Immature natural killer cell (primary cell): ENCODE results near the gene CASKIN1. TPM values are rescaled to one million over a fixed set of nuclear protein-coding genes. Genes with fewer than 3 reads are reported as not detected.
"Not testable (repeated sequence)": the region's sequence is repeated elsewhere in the genome, so short reads cannot be mapped to it uniquely, and the experiment has no call there.

Experiments used
- DNase-seq, 3 donors: peaks; one replicate each; pipeline ENCODE4 v3.0.0; 2022; ENCODE audit warnings: mixed read lengths in 1 of 3
- H3K27ac Mint-ChIP-seq, 6 donors: one replicate each; pipeline ENCODE4 v1.8.0; 2020; ENCODE audit warnings: mixed read lengths in 6 of 6, mild to moderate bottlenecking in 5 of 6, inconsistent platforms in 4 of 6, moderate library complexity in 3 of 6
- H3K27me3 Mint-ChIP-seq, 3 donors: one replicate each; pipeline ENCODE4 v1.8.0; 2020 to 2021; ENCODE audit warnings: low read depth in 3 of 3, mild to moderate bottlenecking in 3 of 3, mixed read lengths in 3 of 3, moderate library complexity in 3 of 3, inconsistent platforms in 1 of 3
- H3K36me3 Mint-ChIP-seq, 3 donors: one replicate each; pipeline ENCODE4 v1.8.0; 2020; ENCODE audit warnings: mixed read lengths in 3 of 3, inconsistent platforms in 2 of 3, mild to moderate bottlenecking in 2 of 3
- H3K4me1 Mint-ChIP-seq, 2 donors: one replicate each; pipeline ENCODE4 v1.8.0; 2020; ENCODE audit warnings: inconsistent platforms in 2 of 2, mild to moderate bottlenecking in 2 of 2, mixed read lengths in 2 of 2, moderate library complexity in 1 of 2
- H3K4me3 Mint-ChIP-seq, 5 donors: one replicate each; pipeline ENCODE4 v1.8.0; 2020; ENCODE audit warnings: mild to moderate bottlenecking in 5 of 5, mixed read lengths in 5 of 5, inconsistent platforms in 3 of 5, moderate library complexity in 3 of 5
- H3K9me3 Mint-ChIP-seq, 6 donors: one replicate each; pipeline ENCODE4 v1.8.0; 2020; ENCODE audit warnings: mild to moderate bottlenecking in 6 of 6, mixed read lengths in 6 of 6, inconsistent platforms in 4 of 6, moderate library complexity in 3 of 6
- polyA plus RNA-seq, 3 donors: library from polyadenylated mRNA; unstranded; fragments of 300-500 nt; fragmentation: Illumina TruSeq; gene quantifications; one replicate each; pipeline ENCODE4 v1.2.3, GENCODE V29; 2021

CASKIN1 gene, protein sequence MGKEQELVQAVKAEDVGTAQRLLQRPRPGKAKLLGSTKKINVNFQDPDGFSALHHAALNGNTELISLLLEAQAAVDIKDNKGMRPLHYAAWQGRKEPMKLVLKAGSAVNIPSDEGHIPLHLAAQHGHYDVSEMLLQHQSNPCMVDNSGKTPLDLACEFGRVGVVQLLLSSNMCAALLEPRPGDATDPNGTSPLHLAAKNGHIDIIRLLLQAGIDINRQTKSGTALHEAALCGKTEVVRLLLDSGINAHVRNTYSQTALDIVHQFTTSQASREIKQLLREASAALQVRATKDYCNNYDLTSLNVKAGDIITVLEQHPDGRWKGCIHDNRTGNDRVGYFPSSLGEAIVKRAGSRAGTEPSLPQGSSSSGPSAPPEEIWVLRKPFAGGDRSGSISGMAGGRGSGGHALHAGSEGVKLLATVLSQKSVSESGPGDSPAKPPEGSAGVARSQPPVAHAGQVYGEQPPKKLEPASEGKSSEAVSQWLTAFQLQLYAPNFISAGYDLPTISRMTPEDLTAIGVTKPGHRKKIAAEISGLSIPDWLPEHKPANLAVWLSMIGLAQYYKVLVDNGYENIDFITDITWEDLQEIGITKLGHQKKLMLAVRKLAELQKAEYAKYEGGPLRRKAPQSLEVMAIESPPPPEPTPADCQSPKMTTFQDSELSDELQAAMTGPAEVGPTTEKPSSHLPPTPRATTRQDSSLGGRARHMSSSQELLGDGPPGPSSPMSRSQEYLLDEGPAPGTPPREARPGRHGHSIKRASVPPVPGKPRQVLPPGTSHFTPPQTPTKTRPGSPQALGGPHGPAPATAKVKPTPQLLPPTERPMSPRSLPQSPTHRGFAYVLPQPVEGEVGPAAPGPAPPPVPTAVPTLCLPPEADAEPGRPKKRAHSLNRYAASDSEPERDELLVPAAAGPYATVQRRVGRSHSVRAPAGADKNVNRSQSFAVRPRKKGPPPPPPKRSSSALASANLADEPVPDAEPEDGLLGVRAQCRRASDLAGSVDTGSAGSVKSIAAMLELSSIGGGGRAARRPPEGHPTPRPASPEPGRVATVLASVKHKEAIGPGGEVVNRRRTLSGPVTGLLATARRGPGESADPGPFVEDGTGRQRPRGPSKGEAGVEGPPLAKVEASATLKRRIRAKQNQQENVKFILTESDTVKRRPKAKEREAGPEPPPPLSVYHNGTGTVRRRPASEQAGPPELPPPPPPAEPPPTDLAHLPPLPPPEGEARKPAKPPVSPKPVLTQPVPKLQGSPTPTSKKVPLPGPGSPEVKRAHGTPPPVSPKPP (N-terminal part only)
- not detected for polyA plus RNA-seq

DNA sequence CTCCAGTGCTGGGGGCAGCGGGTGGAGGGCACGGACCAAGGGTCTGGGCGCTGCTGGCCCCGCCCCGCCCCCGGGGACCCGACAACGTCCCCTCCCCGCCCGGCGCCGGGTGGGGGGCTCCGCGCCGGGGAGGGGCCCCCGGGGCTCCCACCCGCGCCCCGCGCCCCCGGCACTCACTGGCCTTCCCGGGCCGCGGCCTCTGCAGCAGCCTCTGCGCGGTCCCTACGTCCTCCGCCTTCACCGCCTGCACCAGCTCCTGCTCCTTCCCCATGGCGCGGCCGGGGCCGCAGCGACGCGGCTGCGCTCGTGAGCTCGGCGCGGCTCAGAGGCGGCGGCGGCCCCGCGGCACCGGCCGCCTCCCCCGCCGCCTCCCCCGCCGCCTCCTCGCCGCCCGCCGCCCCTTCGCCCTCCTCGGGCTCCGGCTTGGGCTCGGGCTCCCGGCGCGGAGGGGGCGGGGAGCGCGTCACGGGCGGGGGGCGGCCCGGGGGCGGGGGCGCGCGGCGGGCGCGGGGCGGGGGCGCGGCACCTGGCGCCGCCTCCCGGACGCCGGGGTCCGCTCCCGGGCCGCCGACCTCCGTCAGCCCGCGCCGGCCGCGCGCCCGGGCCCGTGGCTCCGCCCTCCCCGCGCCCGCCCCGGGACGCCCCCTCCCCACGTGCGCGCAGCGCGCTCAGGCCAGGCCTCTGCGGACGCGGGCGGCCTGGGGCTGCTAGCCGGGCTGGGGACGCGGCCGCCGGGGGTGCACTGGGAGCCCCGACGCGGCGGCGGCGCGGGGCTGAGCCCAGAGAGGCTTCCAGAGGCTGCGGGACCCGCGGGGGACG lies at the start of gene CASKIN1:
Gene CASKIN1 (minus strand): TSS at position 444 of the 819 bp plus-strand sequence. CDS start 173 bp downstream, at position 271.
- Mint-ChIP-seq H3K27me3 (peaks cover 4 to 18% (median 10%) of the 10 kb centered on the region in 3 donors), H3K4me1 (peaks cover 0 to 5% of the 10 kb centered on the region in 2 donors), H3K36me3 (peaks cover 0 to 5% (median 0%) of the 10 kb centered on the region in 3 donors), H3K27ac (no peak within 1 kb of the TSS), H3K9me3 (no peaks in the 10 kb centered on the region), H3K4me3 (peak within 1 kb of the TSS; percentile 15 to 62 (median 49))
- no peak for DNase-seq

DNA sequence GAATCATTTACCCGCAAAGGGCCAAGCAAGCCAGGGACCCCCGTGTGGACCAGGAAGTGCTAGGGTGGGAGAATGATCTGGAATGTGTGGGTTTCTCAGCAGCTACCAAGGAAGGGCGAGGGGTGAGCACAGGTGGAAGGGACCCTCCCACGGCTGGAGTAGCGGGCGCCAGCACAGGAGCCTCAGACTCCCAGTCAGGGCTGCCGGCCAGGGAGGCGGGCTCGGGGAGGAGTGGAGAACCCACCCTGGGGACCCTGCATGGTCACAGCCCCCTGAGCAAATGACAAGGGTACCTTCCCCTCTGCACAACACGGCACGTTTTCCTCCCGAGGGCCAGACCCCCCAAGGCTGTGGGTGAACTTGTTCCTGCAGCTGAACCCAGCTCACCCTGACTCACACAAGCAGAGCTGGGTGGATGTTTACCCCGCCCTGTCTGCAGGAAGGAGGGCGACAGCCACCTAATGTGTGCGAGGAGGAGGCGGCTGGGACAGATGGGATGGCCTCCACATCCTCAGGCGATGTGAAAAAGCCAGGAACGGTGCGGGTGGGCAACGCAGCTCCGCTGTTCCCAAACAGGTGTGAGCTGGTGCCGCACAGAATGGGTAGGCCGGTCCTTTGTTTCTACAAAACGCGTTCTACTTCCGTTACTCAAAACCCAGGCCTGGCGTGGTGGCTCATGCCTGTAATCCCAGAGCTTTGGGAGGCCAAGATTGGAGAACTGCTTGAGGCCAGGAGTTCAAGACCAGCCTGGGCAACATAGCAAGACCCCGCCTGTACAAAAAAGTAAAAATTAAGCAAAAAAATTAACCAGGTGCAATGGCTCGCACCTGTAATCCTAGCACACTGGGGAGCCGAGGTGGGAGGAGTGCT lies 48.8 kb upstream of the CASKIN1 start:
- Mint-ChIP-seq H3K27me3 (peaks cover 0 to 2% (median 0%) of the 10 kb centered on the region in 3 donors), H3K4me3 (no peak overlapping the region), H3K9me3 (no peaks in the 10 kb centered on the region), H3K36me3 (peaks cover 0 to 4% (median 4%) of the 10 kb centered on the region in 3 donors), H3K4me1 (peaks cover 0 to under 1% of the 10 kb centered on the region in 2 donors), H3K27ac (no peak overlapping the region)
- no peak for DNase-seq

DNA sequence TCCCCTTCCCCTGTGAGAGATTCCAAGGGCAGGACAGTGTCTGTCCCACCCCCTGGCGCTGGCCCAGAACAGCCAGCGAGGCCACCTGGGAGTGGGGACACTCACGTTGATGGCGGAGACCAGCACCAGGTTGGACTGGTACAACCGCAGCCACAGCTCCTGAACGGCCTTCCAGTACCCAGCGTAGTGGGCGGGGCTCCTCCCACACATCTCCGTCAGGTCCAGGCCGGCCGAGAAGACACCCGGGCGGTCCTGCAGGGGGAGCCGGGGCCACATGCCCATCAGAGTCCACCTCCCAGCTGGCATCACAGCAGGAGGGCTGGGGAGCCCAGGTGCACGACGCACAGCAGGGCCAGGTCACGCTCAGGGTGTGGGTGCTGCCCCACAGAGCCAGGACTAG lies 47.9 kb upstream of the CASKIN1 start:
- no peak overlapping the region for H3K4me3 Mint-ChIP-seq
- no peaks in the 10 kb centered on the region for H3K4me1 Mint-ChIP-seq
- peaks cover 0 to 4% (median 4%) of the 10 kb centered on the region in 3 donors for H3K36me3 Mint-ChIP-seq
- DNase-seq = no peak
- no peak overlapping the region for H3K27ac Mint-ChIP-seq
- H3K9me3 Mint-ChIP-seq = peaks cover 0 to 2% (median 0%) of the 10 kb centered on the region in 6 donors
- peaks cover 0 to 2% (median 0%) of the 10 kb centered on the region in 3 donors for H3K27me3 Mint-ChIP-seq

DNA sequence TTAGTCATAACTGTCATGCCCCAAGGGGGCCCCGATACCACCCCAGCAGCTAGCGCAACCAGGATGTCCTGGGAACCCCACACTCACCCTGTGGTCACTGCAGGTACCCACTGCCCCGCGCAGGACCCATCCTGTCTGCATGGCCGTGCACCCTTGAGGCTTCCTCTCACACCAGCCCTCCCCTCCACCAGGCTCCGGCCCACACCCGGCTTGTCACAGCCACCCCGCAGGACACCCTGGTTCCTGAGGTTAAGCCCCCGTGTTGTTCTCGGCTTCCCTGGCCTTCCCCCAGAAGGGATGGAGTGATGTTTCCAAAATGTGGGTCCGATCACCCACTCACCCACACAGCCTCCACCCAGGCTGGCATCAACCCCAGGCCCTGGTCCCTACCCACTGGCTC lies 47.4 kb upstream of the CASKIN1 start:
- DNase-seq = no peak
- peaks cover 0 to 2% (median 0%) of the 10 kb centered on the region in 3 donors for H3K27me3 Mint-ChIP-seq
- H3K4me1 Mint-ChIP-seq = no peaks in the 10 kb centered on the region
- H3K36me3 Mint-ChIP-seq = peaks cover 0 to 4% (median 4%) of the 10 kb centered on the region in 3 donors
- H3K9me3 Mint-ChIP-seq = peaks cover 0 to 2% (median 0%) of the 10 kb centered on the region in 6 donors
- no peak overlapping the region for H3K27ac Mint-ChIP-seq
- H3K4me3 Mint-ChIP-seq = no peak overlapping the region

DNA sequence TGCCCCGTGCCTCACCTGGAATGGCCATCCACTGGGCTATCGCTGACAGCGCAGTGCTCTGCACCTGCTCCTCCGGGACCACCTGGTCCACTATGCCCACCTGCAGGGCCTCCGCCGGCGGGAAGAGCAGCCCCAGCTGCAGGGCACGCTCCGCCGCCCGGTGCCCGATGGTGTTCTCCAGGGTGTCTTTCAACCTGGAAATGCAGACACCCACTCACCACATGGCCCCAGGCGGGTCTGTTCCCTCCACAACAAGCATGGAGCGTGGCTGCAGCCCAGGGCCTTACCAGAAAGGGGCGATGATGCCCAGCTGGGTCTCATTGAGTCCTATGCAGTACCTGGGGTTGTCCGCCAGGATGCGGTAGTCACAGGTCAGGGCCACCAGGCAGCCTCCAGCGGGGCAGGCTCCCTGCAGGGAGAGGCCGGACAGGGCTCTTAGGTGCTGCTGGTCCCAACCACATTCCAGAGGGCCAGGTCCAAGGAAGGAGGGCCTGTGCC lies 46.7 kb upstream of the CASKIN1 start:
- Mint-ChIP-seq H3K27ac (no peak overlapping the region), H3K9me3 (peaks cover 0 to 2% (median 0%) of the 10 kb centered on the region in 6 donors), H3K36me3 (peaks cover 0 to 4% (median 4%) of the 10 kb centered on the region in 3 donors), H3K4me3 (no peak overlapping the region), H3K27me3 (peaks cover 0 to 2% (median 0%) of the 10 kb centered on the region in 3 donors), H3K4me1 (no peaks in the 10 kb centered on the region)
- no peak for DNase-seq

DNA sequence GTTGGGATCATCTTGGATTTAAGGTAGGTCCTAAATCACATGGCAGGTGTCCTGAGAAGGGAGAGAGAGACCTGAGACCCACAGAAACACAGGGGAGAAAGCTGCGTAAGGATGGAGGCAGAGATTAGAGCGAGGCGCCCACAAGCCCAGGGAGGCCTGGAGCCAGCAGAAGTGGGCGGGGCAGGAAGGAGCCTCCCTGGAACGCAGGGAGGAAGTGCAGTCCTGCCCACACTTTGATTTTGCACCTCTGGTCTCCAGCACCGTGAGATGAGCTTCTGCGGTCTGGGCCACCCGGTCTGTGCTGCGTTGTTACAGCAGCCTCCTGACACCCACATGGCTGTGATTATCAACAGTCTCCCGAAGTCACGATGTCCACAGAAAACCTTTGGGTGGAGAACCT lies 46.2 kb upstream of the CASKIN1 start:
- Mint-ChIP-seq H3K4me3 (no peak overlapping the region), H3K9me3 (peaks cover 0 to 2% (median 0%) of the 10 kb centered on the region in 6 donors), H3K27me3 (peaks cover 0 to 2% (median 0%) of the 10 kb centered on the region in 3 donors), H3K27ac (no peak overlapping the region), H3K4me1 (no peaks in the 10 kb centered on the region), H3K36me3 (peaks cover 0 to 4% (median 4%) of the 10 kb centered on the region in 3 donors)
- DNase-seq = no peak

DNA sequence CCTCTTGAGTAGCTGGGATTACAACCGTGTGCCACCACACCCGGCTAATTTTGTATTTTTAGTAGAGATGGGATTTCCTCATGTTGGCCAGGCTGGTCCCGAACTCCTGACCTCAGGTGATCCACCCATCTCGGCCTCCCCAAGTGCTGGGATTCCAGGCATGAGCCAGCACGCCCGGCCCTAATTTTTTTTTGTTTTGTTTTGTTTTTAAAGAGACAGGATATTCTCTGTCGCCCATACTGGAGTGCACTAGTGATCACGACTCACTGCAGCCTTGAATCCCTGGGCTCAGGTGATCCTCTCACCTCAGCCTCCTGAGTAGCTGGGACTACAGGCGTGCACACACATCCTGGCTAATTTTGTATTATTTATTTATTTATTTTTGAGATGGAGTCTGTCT lies 43.9 kb upstream of the CASKIN1 start:
- not testable (repeated sequence) for DNase-seq, H3K36me3 Mint-ChIP-seq, H3K27me3 Mint-ChIP-seq, H3K4me1 Mint-ChIP-seq, H3K9me3 Mint-ChIP-seq, H3K4me3 Mint-ChIP-seq, H3K27ac Mint-ChIP-seq

DNA sequence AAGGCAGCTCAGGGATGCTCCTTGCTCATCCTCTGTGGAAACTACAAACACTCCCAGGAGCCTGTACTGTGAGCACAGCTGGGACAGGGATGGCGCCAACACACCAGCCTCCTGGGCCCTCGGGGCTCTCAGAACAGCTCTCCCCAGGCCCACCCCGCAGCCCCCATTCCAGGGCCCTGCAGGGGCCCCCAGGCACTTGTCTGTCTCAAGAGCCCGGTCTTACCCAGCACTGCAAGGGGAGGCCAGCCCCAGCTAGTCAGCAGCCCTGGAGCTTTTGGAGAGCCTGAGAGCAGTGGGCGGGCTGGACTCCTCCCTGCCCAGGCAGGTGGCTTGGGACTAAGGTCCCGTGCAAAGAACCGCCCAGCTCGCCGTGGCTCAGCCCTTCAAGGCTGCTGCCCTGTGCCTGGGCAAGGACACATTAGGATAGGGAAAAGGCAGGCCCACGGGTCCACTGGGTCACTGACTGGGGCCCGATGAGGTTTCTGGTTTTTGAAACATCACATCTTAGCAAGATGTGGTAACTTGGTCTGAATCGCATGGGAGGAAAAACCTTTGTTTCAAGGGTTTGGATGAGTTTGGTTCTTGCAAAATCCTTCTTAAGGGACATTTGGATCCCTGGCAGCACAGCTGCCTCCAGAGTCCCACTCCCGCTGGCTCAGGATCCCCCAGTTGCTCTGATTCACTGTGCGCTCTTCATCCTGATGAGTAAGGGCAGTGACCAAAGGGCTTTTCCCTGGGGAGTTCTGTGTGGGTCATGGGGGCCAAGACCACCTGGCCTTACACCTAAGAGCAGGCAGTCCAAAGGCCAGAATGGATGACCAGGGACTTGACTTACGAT lies 42.7 kb upstream of the CASKIN1 start:
- H3K4me1 Mint-ChIP-seq = peaks cover 0 to 2% of the 10 kb centered on the region in 2 donors
- H3K9me3 Mint-ChIP-seq = peaks cover 0 to 2% (median 0%) of the 10 kb centered on the region in 6 donors
- peaks cover 0 to 8% (median 7%) of the 10 kb centered on the region in 3 donors for H3K36me3 Mint-ChIP-seq
- H3K27me3 Mint-ChIP-seq = peaks cover 2 to 3% (median 2%) of the 10 kb centered on the region in 3 donors
- no peak overlapping the region for H3K4me3 Mint-ChIP-seq
- DNase-seq = no peak
- no peak overlapping the region for H3K27ac Mint-ChIP-seq

DNA sequence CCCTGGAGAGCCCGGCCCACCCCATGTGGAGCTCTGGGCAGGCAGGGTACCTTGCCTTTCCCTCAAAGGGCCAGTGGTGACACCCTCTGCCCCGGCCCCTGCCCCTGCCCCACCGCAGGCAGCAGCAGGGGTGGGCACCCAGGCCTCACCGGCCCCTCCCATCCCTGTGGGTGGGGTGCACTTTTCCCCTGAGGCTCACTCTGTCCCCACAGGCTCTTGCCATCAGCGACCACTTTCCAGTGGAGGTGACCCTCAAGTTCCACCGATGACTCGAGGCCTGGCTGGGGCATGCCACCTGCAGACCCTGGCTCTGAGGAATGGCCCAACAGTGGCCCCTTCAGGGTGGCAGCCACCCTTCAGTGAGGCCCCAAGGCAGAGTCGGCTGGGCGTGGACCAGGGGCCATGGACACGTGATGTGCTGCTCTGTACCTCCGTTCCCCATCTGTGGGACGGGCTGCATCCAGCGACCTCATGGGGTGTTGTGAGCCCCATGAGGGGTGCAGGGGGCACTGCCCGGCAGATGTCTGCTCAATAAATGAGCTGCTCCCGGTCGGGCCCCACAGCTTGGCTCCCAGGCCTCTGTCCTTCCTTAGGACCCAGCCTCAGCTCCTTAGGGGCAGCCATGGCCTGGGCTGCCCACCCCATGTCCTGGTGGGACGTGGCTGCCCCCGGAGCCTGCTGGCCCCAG lies 41.9 kb upstream of the CASKIN1 start:
- Mint-ChIP-seq H3K27ac (no peak overlapping the region), H3K4me3 (no peak overlapping the region), H3K4me1 (peaks cover 0 to 2% of the 10 kb centered on the region in 2 donors), H3K9me3 (peaks cover 0 to 2% (median 0%) of the 10 kb centered on the region in 6 donors), H3K36me3 (peaks cover 0 to 8% (median 7%) of the 10 kb centered on the region in 3 donors), H3K27me3 (peaks cover 2 to 3% (median 2%) of the 10 kb centered on the region in 3 donors)
- DNase-seq = no peak

DNA sequence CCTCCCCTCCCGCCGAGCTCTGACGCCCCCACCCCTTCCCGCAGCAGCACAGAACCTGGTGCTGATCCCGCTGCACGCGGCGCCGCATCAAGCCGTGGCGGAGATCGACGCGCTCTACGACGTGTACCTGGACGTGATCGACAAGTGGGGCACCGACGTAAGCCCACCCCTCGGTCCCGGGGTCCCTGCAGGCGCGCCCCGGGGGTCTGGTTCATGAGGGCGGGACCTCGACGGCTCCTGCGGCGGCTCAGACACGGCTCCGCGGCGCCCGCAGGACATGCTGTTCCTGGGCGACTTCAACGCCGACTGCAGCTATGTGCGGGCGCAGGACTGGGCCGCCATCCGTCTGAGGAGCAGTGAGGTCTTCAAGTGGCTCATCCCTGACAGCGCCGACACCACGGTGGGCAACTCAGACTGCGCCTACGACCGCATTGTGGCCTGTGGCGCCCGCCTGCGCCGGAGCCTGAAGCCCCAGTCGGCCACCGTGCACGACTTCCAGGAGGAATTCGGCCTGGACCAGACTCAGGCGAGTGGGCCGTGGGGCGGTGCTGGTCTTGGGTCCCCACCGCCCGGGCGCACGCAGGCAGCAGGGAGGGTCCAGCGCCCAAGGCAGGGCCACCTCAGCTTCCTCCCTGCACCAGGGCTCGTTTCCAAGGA lies 41.2 kb upstream of the CASKIN1 start:
- H3K36me3 Mint-ChIP-seq = peaks cover 0 to 8% (median 7%) of the 10 kb centered on the region in 3 donors
- no peak overlapping the region for H3K27ac Mint-ChIP-seq
- H3K4me1 Mint-ChIP-seq = peaks cover 0 to 2% of the 10 kb centered on the region in 2 donors
- H3K27me3 Mint-ChIP-seq = peaks cover 2 to 3% (median 3%) of the 10 kb centered on the region in 3 donors
- no peak for DNase-seq
- peaks cover 0 to 2% (median 0%) of the 10 kb centered on the region in 6 donors for H3K9me3 Mint-ChIP-seq
- H3K4me3 Mint-ChIP-seq = no peak overlapping the region
